ENCODE results near the gene CIAO1.

CIAO1 gene

GRCh38 chr2:96233436-96233835, 32.6 kb upstream of the CIAO1 start:
- Histone ChIP-seq H3K9me3 (ENCODE audit: severe bottlenecking) (no peaks in the 10 kb centered on the region), H3K4me3 (ENCODE audit: low read depth, low read length) (no peak overlapping the region), H3K27me3 (ENCODE audit: insufficient read depth, low read depth, severe bottlenecking) (no peaks in the 10 kb centered on the region), H3K36me3 (no peaks in the 10 kb centered on the region), H3K27ac (no peak overlapping the region)
- DNase-seq = no peak
- TF ChIP-seq CTCF (IDR thresholded peaks at IDR 0.05; ENCODE audit: low read depth, low read length) = no peak

- Histone ChIP-seq H3K27me3 (ENCODE audit: insufficient read depth, low read depth, severe bottlenecking) (no peaks in the 10 kb centered on the region), H3K27ac (no peak overlapping the region), H3K4me3 (ENCODE audit: low read depth, low read length) (no peak overlapping the region), H3K36me3 (no peaks in the 10 kb centered on the region), H3K9me3 (ENCODE audit: severe bottlenecking) (no peaks in the 10 kb centered on the region)
- DNase-seq = no peak
- TF ChIP-seq CTCF (IDR thresholded peaks at IDR 0.05; ENCODE audit: low read depth, low read length) = peak; percentile 23; the same call in 1 of the 2 replicates
Observed at GRCh38 chr2:96233880-96234316, 32.1 kb upstream of the CIAO1 start.

- no peak for TF ChIP-seq CTCF (IDR thresholded peaks at IDR 0.05; ENCODE audit: low read depth, low read length)
- no peak overlapping the region for H3K27ac ChIP-seq
- no peaks in the 10 kb centered on the region; the same call in 1 of the 2 replicates for H3K36me3 ChIP-seq
- H3K4me3 ChIP-seq (ENCODE audit: low read depth, low read length) = no peak overlapping the region
- DNase-seq = no peak
- no peaks in the 10 kb centered on the region for H3K27me3 ChIP-seq (ENCODE audit: insufficient read depth, low read depth, severe bottlenecking)
- H3K9me3 ChIP-seq (ENCODE audit: severe bottlenecking) = no peaks in the 10 kb centered on the region
Observed at GRCh38 chr2:96236882-96237281, 29.1 kb upstream of the CIAO1 start.

- no peak for TF ChIP-seq CTCF (IDR thresholded peaks at IDR 0.05; ENCODE audit: low read depth, low read length)
- no peaks in the 10 kb centered on the region for H3K27me3 ChIP-seq (ENCODE audit: insufficient read depth, low read depth, severe bottlenecking)
- no peak for DNase-seq
- H3K27ac ChIP-seq = no peak overlapping the region
- H3K36me3 ChIP-seq = no peaks in the 10 kb centered on the region; the same call in 1 of the 2 replicates
- H3K4me3 ChIP-seq (ENCODE audit: low read depth, low read length) = no peak overlapping the region
- H3K9me3 ChIP-seq (ENCODE audit: severe bottlenecking) = no peaks in the 10 kb centered on the region
Observed at GRCh38 chr2:96238266-96238665, 27.8 kb upstream of the CIAO1 start.

GRCh38 chr2:96239091-96239490, 26.9 kb upstream of the CIAO1 start:
- Histone ChIP-seq H3K27ac (no peak overlapping the region), H3K36me3 (no peaks in the 10 kb centered on the region; the same call in 1 of the 2 replicates), H3K9me3 (ENCODE audit: severe bottlenecking) (no peaks in the 10 kb centered on the region), H3K4me3 (ENCODE audit: low read depth, low read length) (no peak overlapping the region), H3K27me3 (ENCODE audit: insufficient read depth, low read depth, severe bottlenecking) (no peaks in the 10 kb centered on the region)
- TF ChIP-seq CTCF (IDR thresholded peaks at IDR 0.05; ENCODE audit: low read depth, low read length) = no peak
- no peak for DNase-seq

- no peak overlapping the region for H3K27ac ChIP-seq
- TF ChIP-seq CTCF (IDR thresholded peaks at IDR 0.05; ENCODE audit: low read depth, low read length) = no peak
- H3K36me3 ChIP-seq = no peaks in the 10 kb centered on the region; the same call in 1 of the 2 replicates
- H3K4me3 ChIP-seq (ENCODE audit: low read depth, low read length) = no peak overlapping the region
- no peaks in the 10 kb centered on the region for H3K27me3 ChIP-seq (ENCODE audit: insufficient read depth, low read depth, severe bottlenecking)
- H3K9me3 ChIP-seq (ENCODE audit: severe bottlenecking) = no peaks in the 10 kb centered on the region
- no peak for DNase-seq
Observed at GRCh38 chr2:96239745-96240264, 26.2 kb upstream of the CIAO1 start.
